CD4-positive, CD25-positive, alpha-beta regulatory T cell (primary cell): ENCODE measurements around the gene PDE7B. TPM values are rescaled to one million over a fixed set of nuclear protein-coding genes. Genes with fewer than 3 reads are reported as not detected.
A peak's percentile ranks its signal among the peaks of the same experiment; 100 is the strongest.

Experiments used
- ATAC-seq, 2 donors: fragments of 150-1000 bp; cut with Tn5 transposase; one replicate each; pipeline ENCODE4 v1.10.0; 2021; ENCODE audit warnings: low read depth in 2 of 2, moderate number of reproducible peaks in 2 of 2, moderate library complexity in 1 of 2
- DNase-seq, 3 donors: peaks; one replicate each; pipeline versions ENCODE4 v3.0.0 to v3.0.0-alpha.2; 2012 to 2022; ENCODE audit warnings: mixed read lengths in 1 of 3
- H3K27ac ChIP-seq: one replicate; pipeline ENCODE4 v1.7.0; 2013; ENCODE audit warnings: mild to moderate bottlenecking, low read length; ENCODE audit not compliant: insufficient read depth, poor library complexity, severe bottlenecking
- H3K27me3 ChIP-seq: one replicate; pipeline ENCODE4 v1.7.0; 2013; ENCODE audit warnings: low read length; ENCODE audit not compliant: control insufficient read depth, insufficient read depth
- H3K36me3 ChIP-seq: one replicate; pipeline ENCODE4 v1.7.0; 2013; ENCODE audit warnings: mild to moderate bottlenecking, low read length, moderate library complexity; ENCODE audit not compliant: control insufficient read depth, insufficient read depth
- H3K4me1 ChIP-seq: 2 replicates; pipeline ENCODE4 v1.7.0; 2013; ENCODE audit warnings: mild to moderate bottlenecking, low read length; ENCODE audit not compliant: insufficient read depth, control insufficient read depth, poor library complexity, severe bottlenecking
- H3K4me3 ChIP-seq: one replicate; pipeline ENCODE4 v1.7.0; 2013; ENCODE audit warnings: low read depth, mild to moderate bottlenecking, low read length, moderate library complexity
- H3K9me3 ChIP-seq, 2 experiments: 1 replicate in 1 of 2; 2 replicates in 1 of 2; pipeline ENCODE4 v1.7.0; 2013; ENCODE audit warnings: low read length in 2 of 2, mild to moderate bottlenecking in 1 of 2, moderate library complexity in 1 of 2; ENCODE audit not compliant: control insufficient read depth in 2 of 2
- H3K27ac Mint-ChIP-seq, 3 donors: one replicate each; pipeline ENCODE4 v1.8.0; 2020 to 2022; ENCODE audit warnings: mild to moderate bottlenecking in 3 of 3, mixed read lengths in 3 of 3, moderate library complexity in 2 of 3
- H3K27me3 Mint-ChIP-seq: one replicate; pipeline ENCODE4 v1.8.0; 2022; ENCODE audit warnings: mild to moderate bottlenecking, mixed read lengths
- H3K36me3 Mint-ChIP-seq: one replicate; pipeline ENCODE4 v1.8.0; 2020; ENCODE audit warnings: mixed read lengths
- H3K4me1 Mint-ChIP-seq, 4 donors: one replicate each; pipeline ENCODE4 v1.8.0; 2020 to 2022; ENCODE audit warnings: mixed read lengths in 4 of 4, mild to moderate bottlenecking in 1 of 4
- H3K4me3 Mint-ChIP-seq, 4 donors: one replicate each; pipeline ENCODE4 v1.8.0; 2020 to 2022; ENCODE audit warnings: mild to moderate bottlenecking in 4 of 4, mixed read lengths in 4 of 4, moderate library complexity in 3 of 4
- H3K9me3 Mint-ChIP-seq, 7 donors: one replicate each; pipeline ENCODE4 v1.8.0; 2020 to 2022; ENCODE audit warnings: mixed read lengths in 7 of 7, mild to moderate bottlenecking in 3 of 7, moderate library complexity in 2 of 7
- polyA plus RNA-seq, 4 donors: library from polyadenylated mRNA; unstranded; fragments of 300-500 nt; fragmentation: Illumina TruSeq; gene quantifications; one replicate each; pipeline ENCODE4 v1.2.3, GENCODE V29; 2021
- total RNA-seq: library from RNA; stranded (reverse); gene quantifications from one replicate; pipeline ENCODE4 v1.2.3, GENCODE V29; 2022

PDE7B gene
- total and polyA plus RNA-seq, 5 donors from 2014 or later, result 0.03 to 0.25 (median 0.07) TPM; not detected in 1

DNA sequence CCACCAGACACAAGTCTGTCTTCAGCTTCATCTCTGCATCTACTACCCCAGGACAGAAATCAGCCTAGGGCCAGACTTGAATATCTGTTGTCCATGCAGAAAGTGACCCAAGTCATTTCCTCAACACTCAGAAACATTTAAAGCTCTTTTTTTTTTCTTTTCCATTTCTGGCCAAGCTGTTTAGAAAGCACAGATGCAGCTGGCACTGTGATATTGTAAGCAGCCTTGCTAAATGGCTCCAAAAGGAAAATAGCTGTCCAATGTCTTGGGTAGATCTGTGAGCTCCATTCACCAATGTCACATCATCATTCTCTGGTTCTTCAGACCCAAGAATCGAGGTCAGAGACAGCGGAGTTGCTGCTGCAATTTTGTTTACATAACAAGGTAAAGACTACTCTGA, 174.2 kb downstream of the PDE7B start:
- Mint-ChIP-seq H3K27ac (no peak overlapping the region), H3K27me3 (peaks cover 4% of the 10 kb centered on the region), H3K9me3 (no peaks in the 10 kb centered on the region), H3K36me3 (no peaks in the 10 kb centered on the region), H3K4me3 (no peak overlapping the region), H3K4me1 (no peaks in the 10 kb centered on the region)
- Histone ChIP-seq H3K27me3 (no peaks in the 10 kb centered on the region), H3K9me3 (no peaks in the 10 kb centered on the region), H3K27ac (no peak overlapping the region), H3K36me3 (no peaks in the 10 kb centered on the region), H3K4me3 (no peak overlapping the region), H3K4me1 (no peaks in the 10 kb centered on the region)
- no peak for DNase-seq
- ATAC-seq, result no peak

DNA sequence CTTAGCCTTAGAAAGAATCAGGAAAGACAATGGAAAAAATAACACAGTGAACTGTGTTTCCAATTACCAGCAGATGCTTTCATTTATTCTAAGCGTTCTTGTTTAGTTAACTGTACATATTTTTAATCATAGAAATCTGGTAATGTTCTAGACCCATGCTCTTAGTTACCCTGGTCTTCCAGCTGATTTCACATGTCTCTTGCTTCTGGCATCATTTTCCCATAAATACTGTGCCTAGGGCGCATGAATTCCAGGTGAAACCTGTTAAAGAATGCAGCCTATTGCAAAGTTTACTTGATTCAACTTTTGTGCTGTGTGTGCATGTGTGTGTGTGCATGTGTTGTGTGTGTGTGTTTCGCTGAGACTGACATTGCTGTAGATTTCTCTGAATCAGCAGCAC, 178.6 kb downstream of the PDE7B start:
- no peak for DNase-seq
- Mint-ChIP-seq H3K36me3 (no peaks in the 10 kb centered on the region), H3K9me3 (no peaks in the 10 kb centered on the region), H3K4me1 (peaks cover 0 to 2% (median 0%) of the 10 kb centered on the region in 4 donors), H3K4me3 (no peak overlapping the region), H3K27ac (no peak overlapping the region), H3K27me3 (peaks cover 10% of the 10 kb centered on the region)
- Histone ChIP-seq H3K27me3 (no peaks in the 10 kb centered on the region), H3K9me3 (no peaks in the 10 kb centered on the region), H3K36me3 (no peaks in the 10 kb centered on the region), H3K4me1 (no peaks in the 10 kb centered on the region), H3K27ac (no peak overlapping the region), H3K4me3 (no peak overlapping the region)
- no peak for ATAC-seq

GRCh38 chr6:136031982-136032381, 180.5 kb downstream of the PDE7B start:
- no peaks in the 10 kb centered on the region for H3K36me3 ChIP-seq
- no peaks in the 10 kb centered on the region for H3K9me3 Mint-ChIP-seq
- peaks cover 10% of the 10 kb centered on the region for H3K27me3 Mint-ChIP-seq
- no peaks in the 10 kb centered on the region for H3K27me3 ChIP-seq
- H3K4me1 ChIP-seq, result no peaks in the 10 kb centered on the region
- no peak overlapping the region for H3K4me3 Mint-ChIP-seq
- H3K4me1 Mint-ChIP-seq, result peaks cover 0 to 2% (median 0%) of the 10 kb centered on the region in 4 donors
- DNase-seq (peak in 1 of 3 donors; percentile 34), ATAC-seq (no peak)
- no peak overlapping the region for H3K4me3 ChIP-seq
- no peak overlapping the region for H3K27ac Mint-ChIP-seq
- H3K9me3 ChIP-seq, result no peaks in the 10 kb centered on the region
- H3K27ac ChIP-seq, result no peak overlapping the region
- H3K36me3 Mint-ChIP-seq, result no peaks in the 10 kb centered on the region

DNA sequence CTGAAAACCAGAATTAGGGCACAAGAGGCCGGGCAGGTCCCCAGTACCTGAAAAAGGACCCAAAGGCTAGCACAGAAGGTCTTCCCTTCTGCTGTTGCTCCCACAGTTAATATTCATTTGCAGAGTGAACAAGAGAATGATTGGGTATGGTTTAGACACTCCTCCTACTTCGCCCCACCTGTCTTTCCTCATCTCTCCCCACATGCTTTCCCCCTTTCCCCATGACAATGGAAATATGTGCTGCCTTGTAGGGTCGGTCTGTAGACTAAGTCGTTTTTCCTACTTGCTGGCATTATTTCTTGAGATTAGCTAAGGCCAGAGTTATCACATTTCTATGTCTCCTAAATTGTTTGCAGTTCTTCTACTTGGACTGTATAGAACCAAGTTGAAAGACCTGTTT, 181.9 kb downstream of the PDE7B start:
- Mint-ChIP-seq H3K4me3 (no peak overlapping the region), H3K9me3 (no peaks in the 10 kb centered on the region), H3K4me1 (peaks cover 0 to 8% (median under 1%) of the 10 kb centered on the region in 4 donors), H3K27me3 (peaks cover 6% of the 10 kb centered on the region), H3K27ac (no peak overlapping the region), H3K36me3 (no peaks in the 10 kb centered on the region)
- Histone ChIP-seq H3K27ac (no peak overlapping the region), H3K9me3 (no peaks in the 10 kb centered on the region), H3K4me1 (no peaks in the 10 kb centered on the region), H3K27me3 (no peaks in the 10 kb centered on the region), H3K4me3 (no peak overlapping the region), H3K36me3 (no peaks in the 10 kb centered on the region)
- ATAC-seq (no peak), DNase-seq (no peak)

- no peak overlapping the region for H3K4me3 Mint-ChIP-seq
- no peak overlapping the region for H3K27ac Mint-ChIP-seq
- DNase-seq, result no peak
- H3K27me3 Mint-ChIP-seq, result peaks cover 6% of the 10 kb centered on the region
- no peaks in the 10 kb centered on the region for H3K4me1 ChIP-seq
- H3K4me3 ChIP-seq, result no peak overlapping the region
- no peak overlapping the region for H3K27ac ChIP-seq
- H3K4me1 Mint-ChIP-seq, result peaks cover 0 to 8% (median under 1%) of the 10 kb centered on the region in 4 donors
- H3K36me3 ChIP-seq, result no peaks in the 10 kb centered on the region
- no peaks in the 10 kb centered on the region for H3K36me3 Mint-ChIP-seq
- H3K9me3 Mint-ChIP-seq, result no peaks in the 10 kb centered on the region
- H3K27me3 ChIP-seq, result no peaks in the 10 kb centered on the region
- H3K9me3 ChIP-seq, result no peaks in the 10 kb centered on the region
- no peak for ATAC-seq
These were observed 182.9 kb downstream of the PDE7B start for GRCh38 chr6:136034422-136034821.

DNA sequence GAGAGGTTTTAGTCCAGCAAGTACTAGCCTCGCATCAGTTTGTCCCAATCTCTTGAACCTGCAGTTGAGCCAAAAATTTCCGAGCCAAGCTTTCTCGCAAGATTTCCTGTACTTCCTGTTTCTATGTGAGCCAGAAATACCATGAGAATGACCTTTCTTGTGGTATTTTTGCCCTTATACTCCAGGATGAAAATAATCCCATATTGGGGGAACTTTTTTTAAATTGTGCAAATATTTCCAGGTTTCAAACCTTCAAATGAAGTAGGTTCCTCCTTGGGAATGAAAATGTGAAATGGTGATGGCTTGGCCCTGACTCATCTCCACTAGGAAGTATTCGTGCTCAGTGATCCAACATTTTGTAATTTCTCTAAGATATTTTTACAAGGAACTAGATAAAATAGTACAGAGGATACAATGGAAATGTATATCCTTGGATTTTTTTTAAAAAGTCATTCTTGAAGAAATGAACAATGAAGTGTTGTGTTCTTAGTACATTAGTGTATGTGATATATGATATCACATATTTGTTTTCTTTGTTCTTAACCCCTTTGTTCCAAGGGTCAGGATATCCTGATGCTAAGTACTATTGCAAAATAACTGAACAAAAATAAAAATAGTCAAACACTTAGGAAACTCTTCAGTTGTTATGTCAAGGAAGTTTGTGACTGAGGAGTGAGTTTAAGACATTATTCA, 184.0 kb downstream of the PDE7B start:
- DNase-seq, result no peak
- H3K27ac Mint-ChIP-seq, result no peak overlapping the region
- peaks cover 0 to 8% (median under 1%) of the 10 kb centered on the region in 4 donors for H3K4me1 Mint-ChIP-seq
- no peaks in the 10 kb centered on the region for H3K36me3 ChIP-seq
- H3K4me1 ChIP-seq, result no peaks in the 10 kb centered on the region
- no peak overlapping the region for H3K27ac ChIP-seq
- ATAC-seq, result no peak
- H3K4me3 ChIP-seq, result no peak overlapping the region
- H3K27me3 Mint-ChIP-seq, result peaks cover 6% of the 10 kb centered on the region
- no peaks in the 10 kb centered on the region for H3K27me3 ChIP-seq
- H3K4me3 Mint-ChIP-seq, result no peak overlapping the region
- H3K36me3 Mint-ChIP-seq, result no peaks in the 10 kb centered on the region
- H3K9me3 Mint-ChIP-seq, result no peaks in the 10 kb centered on the region
- no peaks in the 10 kb centered on the region for H3K9me3 ChIP-seq

- H3K27me3 ChIP-seq, result no peaks in the 10 kb centered on the region
- Mint-ChIP-seq H3K27me3 (peaks cover 6% of the 10 kb centered on the region), H3K9me3 (no peaks in the 10 kb centered on the region), H3K4me1 (peaks cover 0 to 8% (median under 1%) of the 10 kb centered on the region in 4 donors), H3K27ac (no peak overlapping the region), H3K36me3 (no peaks in the 10 kb centered on the region), H3K4me3 (no peak overlapping the region)
- H3K36me3 ChIP-seq, result no peaks in the 10 kb centered on the region
- DNase-seq (no peak), ATAC-seq (no peak)
- no peak overlapping the region for H3K27ac ChIP-seq
- H3K9me3 ChIP-seq, result no peaks in the 10 kb centered on the region
- no peaks in the 10 kb centered on the region for H3K4me1 ChIP-seq
- no peak overlapping the region for H3K4me3 ChIP-seq
These were observed 184.5 kb downstream of the PDE7B start for GRCh38 chr6:136036071-136036380.

- Histone ChIP-seq H3K9me3 (no peaks in the 10 kb centered on the region), H3K27me3 (no peaks in the 10 kb centered on the region), H3K27ac (no peak overlapping the region), H3K36me3 (no peaks in the 10 kb centered on the region), H3K4me3 (no peak overlapping the region), H3K4me1 (no peaks in the 10 kb centered on the region)
- Mint-ChIP-seq H3K4me1 (peaks cover 0 to 8% (median under 1%) of the 10 kb centered on the region in 4 donors), H3K27ac (no peak overlapping the region), H3K4me3 (no peak overlapping the region), H3K27me3 (peaks cover 6% of the 10 kb centered on the region), H3K9me3 (no peaks in the 10 kb centered on the region), H3K36me3 (no peaks in the 10 kb centered on the region)
- no peak for DNase-seq
- ATAC-seq, result no peak
These were observed 185.1 kb downstream of the PDE7B start for GRCh38 chr6:136036601-136037000.
